ENCODE results near the gene NQO1.
"Not testable (repeated sequence)": the region's sequence is repeated elsewhere in the genome, so short reads cannot be mapped to it uniquely, and the experiment has no call there.

The NQO1 gene

DNA sequence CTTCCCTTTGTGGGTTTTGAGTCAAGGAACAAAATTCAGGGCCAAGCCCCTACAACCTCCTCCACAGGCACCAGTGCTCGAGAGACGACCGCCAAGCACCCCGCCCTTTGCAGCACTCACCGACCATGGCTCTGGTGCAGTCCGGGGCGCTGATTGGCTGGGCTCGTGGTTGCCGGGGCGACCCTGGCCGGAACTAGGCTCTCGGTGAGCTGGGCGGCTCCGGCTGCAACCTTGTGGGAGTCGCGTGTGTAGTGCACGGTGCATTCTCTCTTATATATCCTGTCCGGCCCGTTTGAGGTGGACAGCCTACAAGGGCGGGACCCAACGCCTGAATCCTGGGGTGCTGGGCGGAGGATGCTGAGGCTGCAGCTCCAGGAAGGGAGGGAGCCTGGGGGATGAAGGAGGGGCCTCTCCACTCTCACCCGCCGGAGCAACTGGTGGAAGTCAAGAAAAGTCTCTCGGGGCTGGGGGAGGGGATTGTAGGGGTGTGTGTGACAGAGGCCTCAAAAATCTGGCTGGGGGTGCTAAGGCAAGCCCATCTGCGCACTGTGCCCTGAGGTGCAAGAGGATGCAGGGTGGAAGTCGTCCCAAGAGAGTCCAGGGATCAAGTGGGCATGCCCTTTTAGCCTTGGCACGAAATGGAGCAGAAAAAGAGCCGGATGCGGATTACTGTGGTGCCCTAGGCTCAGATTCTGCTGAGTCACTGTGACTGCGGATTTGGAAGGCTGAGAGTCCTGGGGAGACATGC lies at the start of gene NQO1:
TSS of gene NQO1 (minus strand) at position 248 of the 748 bp plus-strand sequence. CDS start at position 127, 121 bp downstream.
- DNase-seq, result peak; percentile 96

DNA sequence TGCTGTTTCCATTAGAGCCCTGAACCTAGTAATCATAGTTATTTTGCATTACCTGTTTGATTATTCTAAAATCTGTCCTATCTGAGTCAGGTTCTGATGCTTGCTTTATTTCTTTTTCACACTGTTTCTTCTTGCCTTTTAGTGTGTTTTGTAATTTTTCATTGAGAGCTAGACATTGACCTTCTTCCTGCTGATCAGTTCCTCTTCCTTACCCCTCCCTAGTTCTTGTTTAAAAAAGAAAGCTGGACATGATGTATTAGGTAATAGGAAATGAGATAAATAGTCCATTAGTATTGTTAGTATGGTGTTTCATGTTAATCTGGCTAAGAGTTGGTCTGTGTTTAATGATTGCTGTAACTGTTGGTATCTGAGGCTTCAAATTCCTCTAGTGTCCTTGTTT lies 49.2 kb upstream of the NQO1 start:
- no peak for DNase-seq

DNA sequence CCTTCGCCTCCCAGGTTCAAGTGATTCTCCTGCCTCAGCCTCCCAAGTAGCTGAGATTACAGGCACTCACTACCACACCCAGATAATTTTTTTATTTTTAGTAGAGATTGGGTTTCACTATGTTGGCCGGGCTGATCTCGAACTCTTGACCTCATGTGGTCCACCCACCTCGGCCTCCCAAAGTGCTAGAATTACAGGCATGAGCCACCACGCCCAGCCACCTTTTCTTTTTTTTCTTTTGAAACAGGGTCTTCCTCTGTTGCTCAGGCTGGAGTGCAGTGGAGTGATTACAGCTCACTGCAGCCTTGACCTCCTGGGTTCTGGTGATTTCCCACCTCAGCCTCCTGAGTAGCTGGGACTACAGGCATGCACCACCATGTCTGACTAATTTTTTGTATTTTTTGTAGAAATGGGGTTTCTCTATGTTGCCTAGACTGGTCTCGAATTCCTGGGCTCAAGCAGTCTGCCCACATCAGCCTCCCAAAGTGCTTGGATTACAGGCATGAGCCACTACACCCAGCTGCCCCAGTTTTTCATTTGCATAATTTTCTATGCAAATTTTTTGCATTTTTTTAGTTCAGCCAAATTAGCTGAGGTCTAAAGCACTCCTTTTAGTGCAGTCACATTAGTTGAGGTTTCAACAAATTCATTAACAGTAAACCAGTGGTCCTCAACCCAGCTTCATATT lies 47.0 kb upstream of the NQO1 start:
- no peak for DNase-seq

DNA sequence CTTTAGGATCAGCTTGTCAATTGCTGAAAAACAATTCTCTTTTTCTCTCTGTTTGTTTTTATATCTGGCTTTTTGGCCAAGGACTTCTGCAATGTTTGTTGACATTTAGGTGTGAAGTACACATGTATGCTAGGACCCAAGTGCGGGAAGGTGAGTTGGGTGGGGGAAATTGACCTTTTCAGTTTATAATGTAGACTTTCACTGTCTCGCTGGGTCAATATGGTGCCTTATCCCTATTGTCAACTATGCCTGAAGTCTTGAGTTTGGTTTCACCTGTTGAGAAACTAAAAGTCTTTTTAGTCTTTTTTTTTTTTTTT lies 45.2 kb upstream of the NQO1 start:
- no peak for DNase-seq

DNA sequence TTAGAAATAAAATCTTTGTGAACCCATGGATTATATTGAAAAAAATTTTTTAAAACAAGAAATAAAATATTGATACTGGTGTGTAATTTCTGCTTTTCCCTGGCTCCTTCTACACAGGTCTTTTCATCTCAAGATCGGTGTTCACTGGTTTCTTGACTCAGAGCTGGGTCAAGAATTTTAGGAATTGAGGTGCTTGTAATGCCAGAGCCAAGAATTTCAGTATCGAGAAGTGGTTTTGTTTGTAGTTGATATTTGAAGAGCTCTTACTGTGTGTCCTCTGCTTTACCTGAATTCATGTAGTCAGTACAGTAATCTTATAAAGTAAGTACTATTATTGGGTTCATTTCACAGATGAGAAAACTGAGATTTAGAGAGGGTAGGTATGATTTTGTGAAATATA lies 43.0 kb upstream of the NQO1 start:
- DNase-seq, result no peak

DNA sequence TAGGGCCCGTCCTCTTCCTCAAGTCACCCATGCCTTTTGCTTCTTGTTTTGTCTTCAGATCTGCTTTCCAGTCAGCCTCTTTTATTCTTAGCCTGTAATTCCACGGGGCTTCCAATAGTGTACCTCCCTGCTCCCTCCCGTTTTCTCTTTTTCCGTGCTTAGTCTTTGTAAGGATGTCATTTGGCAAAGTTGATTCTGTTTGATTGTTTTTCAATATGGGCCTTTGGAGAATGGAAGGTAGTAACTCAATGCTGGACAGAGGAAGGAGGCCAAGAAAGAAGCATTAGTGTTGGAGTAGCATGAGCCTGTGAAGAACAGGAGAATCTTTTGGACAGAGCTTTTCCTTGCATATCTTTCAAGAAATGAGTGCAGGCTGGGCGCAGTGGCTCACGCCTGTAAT lies 42.3 kb upstream of the NQO1 start:
- DNase-seq, result no peak

DNA sequence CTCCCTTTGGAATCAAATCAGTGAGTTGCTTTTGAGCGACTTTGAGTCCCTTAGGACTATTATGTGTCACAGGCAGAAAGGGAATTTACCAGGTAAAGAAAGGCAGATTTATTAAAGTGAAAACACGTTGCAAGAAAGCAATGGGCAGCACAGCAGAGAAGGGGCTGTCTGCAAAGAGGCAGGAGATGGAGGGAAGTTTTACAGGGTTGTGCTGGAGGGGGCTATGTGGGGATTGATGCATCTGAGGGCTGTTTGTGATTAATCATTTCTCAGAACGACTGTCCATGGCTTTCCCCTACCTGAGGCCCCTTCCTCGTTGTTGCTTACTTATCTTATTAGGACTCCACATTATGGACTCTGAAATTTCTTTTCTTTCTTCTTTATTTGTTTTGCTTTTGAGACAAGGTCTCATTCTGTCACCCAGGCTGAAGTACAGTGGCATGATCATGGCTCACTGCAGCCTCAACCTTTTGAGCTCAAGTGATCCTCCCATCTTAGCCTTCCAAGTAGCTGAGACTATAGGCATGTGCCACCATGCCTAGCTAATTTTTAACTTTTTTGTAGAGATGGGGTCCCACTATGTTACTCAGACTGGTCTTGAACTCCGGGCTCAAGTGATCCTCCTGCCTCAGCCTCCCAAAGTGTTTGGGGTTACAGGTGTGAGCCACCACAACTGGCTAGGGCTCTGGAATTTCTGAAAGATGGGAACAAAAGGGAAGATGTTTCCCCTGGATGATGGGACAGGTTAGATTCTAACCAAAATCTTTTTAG lies 41.3 kb upstream of the NQO1 start:
- DNase-seq, result no peak

DNA sequence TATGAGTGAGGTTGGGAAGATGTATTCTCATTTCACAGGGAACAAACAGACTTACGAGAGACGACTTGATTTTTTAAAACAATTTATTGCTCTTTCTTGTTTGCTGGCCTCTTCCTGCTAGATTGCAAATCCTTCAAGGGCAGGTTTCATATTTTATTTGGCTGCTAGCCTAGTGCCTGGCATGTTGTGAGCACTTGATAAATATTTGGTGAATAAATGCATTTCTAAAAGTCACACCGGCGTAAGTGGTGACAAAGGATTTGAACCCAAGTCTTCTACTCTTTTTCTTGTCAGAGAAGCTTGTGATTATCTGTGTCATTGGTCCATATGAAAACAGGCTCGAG lies 37.2 kb upstream of the NQO1 start:
- DNase-seq, result no peak

DNA sequence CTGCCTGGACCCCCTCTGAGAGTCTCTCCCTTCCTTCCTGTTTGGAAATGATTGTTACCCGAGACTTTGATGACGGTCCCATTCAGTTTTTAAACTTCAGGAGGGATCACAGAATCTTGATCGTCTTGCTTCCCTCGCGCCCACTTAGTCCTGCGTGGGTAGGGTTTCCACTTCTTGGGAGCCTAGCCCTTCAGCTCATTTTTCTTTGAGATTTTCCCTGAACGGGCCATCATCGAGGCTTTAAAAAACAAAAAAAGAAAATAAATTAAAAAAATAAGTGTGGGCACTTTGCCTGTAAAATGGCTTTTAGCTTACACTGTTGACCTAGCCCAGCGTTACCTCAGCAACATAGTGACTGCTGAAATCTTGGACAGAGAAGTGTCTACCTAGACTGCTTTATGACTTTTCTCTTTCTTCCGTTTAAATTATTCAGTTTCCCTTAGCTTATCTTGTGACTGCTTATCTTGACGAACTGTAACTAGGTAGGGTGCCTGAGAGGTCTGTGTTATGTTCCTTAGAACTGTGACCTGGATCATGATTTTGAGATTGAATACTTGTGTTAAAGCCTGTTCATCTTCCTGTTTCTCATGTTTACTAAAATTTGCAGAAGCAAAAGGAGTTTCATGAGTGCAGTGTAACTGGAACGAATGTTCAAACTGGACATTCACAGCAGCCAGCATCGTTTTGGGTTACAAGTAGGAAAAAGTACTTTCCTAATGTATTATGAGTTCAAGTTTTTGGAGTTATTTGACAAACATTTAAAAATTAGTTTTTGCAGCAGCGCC lies 36.6 kb upstream of the NQO1 start:
- DNase-seq, result peak; percentile 15

DNA sequence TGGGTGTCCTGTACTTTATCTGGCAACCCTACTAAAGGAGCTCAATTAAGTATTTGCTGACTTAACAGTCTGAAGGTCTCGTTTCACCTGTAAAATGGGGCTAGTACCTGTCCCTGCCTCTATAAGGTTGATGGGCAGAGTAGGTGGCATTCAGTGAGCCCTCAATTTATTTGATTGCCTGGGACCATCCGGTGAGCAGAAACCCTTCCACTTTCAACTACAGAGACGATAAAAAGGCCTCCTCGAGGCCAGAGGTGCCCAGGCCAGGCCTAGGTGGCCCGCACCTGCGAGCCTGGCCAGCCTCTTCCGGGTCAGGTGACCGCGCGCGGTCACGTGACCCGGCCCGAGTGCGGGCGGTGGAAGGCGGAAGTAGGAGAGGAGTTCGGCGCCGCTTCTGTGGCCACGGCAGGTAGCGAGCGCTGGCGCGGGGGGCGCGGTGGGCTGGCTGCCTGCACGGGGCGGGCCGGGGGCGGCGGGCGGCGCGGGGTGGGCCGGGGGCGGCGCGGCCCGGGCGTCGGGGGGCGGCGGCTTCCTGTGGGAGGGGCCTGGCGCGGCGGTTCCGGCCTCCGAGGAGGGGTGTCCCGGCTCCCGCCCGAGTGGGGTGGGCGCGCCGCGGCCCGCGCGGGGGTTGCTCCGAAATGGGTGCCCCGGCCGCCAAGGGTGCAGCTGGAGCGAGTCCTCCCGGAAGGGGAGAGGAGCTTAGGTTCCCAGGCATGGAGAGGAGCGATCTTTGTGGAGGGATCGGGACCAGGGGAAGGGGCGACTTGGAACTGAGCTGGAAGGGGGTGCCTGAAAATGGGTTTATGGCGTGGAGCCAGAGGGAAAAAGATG lies 35.8 kb upstream of the NQO1 start, which contains the start of gene WWP2:
TSS of gene WWP2 (plus strand) at position 350 of the 831 bp plus-strand sequence. CDS start 24,679 bp downstream, outside the sequence.
- DNase-seq, result peak; percentile 52

DNA sequence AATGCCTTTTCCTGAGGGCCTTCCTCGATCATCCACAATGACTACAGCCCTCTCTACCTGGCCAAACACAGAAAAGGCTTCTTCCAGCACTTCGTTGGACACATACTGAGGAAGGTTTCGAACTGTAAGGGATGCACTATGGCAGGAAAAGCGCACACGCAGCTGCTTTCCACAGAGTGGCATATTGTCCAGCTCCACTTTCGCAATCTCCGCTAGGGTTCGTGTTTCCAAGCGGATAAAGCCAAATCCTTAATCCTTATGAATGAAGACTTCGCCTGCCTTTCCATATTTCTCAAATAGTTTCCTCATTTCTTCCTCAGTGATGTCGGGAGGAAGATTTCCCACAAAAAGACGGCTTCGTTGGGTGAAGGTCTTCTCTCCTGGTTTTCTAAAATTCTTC lies 31.0 kb upstream of the NQO1 start:
- not testable (repeated sequence) for DNase-seq

DNA sequence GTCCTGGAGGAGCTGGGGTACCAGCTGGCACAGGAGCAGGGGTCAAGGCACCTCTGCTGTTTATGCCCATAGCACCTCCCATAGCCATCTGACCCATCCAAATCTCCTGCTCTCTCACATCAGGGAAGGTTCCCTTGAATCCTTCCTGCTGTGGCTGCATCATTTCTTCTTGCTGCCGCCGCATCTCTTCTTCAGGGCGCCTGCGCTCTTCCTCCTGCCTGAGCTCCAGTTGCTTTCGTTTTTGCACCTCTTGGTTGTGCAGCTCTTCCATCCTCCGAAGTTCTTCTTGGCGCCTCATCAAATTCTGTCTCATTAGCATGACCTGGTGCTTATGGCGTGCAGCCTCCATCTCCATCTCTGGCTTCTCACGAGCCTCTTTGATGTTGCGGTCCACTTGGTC lies 30.3 kb upstream of the NQO1 start:
- DNase-seq, result no peak

DNA sequence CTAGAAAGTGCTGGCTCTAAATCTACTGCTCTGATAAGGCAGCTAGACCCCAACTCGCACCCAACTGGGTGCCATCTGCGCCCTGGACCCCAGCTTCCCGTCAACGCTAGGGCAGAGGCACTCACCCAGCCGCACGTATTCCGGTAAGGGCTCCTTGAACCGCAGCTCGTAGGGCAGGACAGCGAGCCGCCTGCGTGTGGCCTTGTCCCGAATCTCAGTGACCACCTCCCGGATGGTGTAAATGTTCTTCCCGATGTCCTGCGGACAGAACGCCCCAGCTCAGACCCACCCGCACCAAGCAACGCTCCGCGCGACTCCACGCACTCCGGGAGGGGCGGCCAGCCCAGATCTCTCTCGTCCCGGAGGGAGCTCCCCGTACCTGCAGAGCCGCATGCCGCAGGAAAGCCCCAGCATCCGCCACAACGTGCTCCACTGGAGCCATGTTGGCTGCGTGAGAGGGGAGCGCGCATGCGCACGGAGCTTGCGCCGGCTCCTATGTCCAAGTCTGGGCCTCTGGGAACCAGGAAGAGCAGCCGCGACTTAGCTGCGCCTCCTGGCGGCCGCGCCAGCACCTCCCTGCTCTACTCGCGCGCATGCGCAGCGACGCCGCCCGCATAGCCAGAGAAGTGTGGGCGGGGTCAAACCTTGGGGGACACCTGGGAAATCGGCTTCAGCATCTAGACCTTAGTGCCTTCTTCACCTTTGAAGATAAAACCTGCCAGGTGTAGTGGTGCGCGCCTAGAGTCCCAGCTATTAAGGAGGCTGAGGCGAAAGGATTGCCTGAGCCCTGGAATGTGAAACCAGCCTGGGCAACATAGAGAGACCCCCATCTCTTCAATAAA lies 28.3 kb upstream of the NQO1 start, which contains the start of gene NOB1:
TSS of gene NOB1 (minus strand) at position 458 of the 842 bp plus-strand sequence. CDS start at position 442, 16 bp downstream.
- DNase-seq, result peak; percentile 92

DNA sequence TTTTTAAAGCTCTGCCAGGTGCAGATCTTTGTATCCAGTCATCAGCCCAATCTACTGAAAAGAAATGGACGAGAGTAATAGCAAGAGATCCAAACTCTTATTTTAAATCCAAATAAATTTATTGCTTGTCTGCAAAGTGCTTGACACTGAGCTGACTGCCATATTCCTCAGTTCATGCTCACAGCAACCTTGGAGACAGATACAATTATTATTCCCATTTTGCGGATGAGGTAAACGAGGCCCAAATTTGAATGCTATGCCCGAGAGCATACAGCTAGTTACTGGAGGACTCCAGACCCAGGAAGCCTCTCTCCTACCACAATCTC lies 27.7 kb upstream of the NQO1 start:
- DNase-seq, result no peak

DNA sequence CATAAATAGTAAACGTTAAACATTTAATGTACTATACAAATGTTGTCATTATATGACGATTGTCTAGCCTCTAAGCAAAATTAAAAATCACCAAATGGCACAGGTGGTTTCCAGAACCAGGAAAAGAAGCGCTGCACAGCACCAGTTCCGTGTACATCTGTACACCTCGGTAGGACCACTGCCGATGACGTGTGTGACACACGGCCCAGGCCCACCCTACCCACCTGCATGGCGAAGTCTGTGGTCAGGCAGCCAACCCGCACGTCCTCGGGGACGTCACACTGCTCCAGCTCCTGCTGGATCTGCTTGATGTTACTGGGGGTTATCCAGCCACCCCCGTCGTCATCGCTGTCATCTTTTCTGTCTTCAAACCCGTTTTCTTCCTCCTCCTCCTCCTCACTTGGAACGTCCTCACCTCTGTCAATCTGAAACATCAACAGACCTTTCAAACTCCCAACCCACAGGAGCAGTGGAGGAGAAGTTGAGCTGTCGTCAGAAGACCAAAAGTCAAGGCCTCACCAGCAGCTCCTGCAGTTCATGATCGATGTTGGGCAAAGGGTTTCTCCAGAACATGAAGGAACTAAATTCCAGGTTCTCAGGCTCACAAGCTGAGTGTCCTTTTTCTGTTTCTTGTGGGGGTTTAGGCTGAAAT lies 22.5 kb upstream of the NQO1 start:
- DNase-seq, result no peak

DNA sequence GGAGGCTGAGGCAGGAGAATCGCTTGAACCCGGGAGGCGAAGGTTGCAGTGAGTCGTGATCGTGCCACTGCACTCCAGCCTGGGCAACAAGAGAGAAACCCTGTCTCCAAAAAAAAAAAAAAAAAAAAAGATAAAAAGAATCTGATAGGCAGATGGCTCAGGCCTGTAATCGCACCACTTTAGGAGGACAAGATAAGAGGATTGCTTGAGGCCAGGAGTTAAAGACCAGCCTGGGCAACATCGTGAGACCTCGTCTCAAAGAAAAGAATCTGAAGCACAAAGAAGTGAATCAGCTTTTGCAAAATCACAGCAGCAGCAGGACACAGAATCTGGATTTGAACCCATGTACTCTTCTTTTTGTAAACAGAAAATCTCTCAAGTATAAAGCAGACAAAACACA lies 20.8 kb upstream of the NQO1 start:
- no peak for DNase-seq

DNA sequence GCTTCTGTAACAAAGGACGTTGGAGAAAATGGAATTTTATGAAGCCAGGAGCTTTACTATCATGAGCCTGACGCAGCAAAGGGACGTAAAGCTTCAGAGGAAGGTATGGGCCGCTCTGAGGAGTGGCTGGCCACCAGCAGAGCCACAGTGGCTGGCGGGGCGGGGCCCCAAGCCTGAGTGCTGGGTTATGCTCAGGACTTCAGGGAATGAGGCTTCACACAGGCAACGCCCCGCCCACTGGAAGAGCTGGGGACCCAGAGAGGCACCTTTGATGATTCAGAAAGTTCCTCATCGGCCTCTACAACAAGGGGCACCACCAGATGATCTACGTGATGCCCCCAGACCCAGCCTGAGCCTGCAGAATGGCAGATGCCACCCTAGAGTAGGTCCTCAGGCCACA lies 19.6 kb upstream of the NQO1 start:
- no peak for DNase-seq

DNA sequence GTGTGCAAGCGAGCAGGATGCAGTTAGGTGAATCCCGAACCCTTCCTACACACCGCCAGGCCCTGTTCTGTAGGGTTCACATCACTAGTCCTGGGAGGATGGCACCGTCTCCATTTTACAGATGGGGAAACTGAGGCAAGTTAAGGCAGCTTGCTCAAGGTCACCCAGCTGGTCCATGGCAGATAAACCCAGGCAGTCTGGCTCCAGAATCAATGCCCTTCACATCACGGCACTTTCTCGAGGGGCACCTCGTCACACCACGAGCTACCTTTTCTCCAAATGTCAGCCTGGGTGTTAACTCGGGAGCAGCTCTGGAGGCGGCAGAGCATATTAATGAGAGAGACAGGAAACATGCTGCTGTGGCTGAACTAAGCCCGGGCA lies 18.9 kb upstream of the NQO1 start:
- DNase-seq, result no peak

DNA sequence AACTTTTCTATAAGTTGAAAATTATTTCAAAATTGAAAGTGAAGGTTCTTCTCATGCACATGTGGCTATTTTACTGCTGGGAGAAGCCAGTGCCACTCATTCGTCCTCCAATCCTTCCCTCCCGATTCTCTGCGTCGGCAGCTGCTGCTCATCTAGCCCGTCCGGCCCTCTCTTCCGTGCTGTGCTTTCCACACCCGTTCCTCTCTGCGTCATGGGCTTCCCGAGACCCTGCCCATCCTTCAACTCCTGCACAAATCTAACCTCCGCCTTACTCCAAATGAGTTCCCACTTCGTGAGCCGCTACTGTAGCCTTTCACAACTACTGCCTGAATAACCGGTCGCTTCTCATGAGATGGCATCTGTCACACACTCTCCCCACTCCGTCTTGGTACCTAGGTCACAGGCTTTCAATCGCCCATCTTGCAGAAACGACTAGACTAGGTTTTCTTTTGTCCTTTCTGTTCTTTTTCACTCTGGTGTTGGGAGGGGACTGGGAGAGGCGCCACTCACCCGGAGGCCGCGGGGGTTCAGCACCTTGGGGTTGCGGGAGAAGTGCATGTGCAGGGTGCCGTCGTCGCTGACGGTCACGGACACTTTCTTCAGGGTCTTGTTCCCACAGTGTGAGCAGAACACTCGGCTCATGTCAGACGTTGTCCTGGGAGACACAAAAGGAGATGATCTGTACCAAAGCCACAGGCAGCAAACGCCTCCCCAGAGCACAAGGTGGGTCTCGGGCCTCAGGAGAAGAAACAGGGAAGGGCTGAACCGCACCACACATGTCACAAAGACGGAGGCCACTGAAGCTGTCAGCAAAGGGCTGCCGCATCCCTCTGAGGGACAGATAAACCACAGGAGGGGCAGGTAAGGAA lies 18.2 kb upstream of the NQO1 start:
- no peak for DNase-seq
